ENCODE results near the gene ZNF805. TPM values are rescaled to one million over a fixed set of nuclear protein-coding genes. Genes with fewer than 3 reads are reported as not detected.

Gene ZNF805
- total and polyA plus RNA-seq, 2 of the 4 experiments (the other 2 are of a cell fraction) = 3.0 to 32.3 TPM

DNA sequence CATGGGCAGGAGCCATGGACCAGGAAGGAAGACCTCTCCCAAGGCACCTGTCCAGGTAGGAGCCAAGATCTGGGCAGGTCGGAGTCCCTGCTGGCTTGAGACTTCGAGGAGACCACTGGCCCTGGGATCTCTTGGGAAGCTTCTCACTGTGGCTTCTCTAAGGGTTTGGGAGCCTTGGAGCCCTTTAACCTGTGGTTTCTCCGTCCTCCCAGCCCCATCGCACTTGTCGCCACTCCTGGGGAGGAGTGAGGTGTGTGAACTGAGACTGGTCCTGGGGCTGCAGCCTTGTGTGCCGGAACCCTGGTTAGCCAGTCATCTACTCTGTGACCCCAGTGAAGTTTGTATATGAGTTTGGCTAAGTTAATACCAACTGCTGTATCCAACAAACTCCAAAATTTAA lies 8.2 kb downstream of the ZNF805 start:
- no peak overlapping the region for H2BK15ac ChIP-seq (ENCODE audit: low read depth, low read length)
- no peak overlapping the region for H4K8ac ChIP-seq (ENCODE audit: low read depth in 2 of 2, low read length in 2 of 2)
- H2BK120ac ChIP-seq (ENCODE audit: low read depth, low read length) = no peak overlapping the region
- no peak overlapping the region for H3K4me3 ChIP-seq (ENCODE audit: insufficient read depth, low read depth, low read length)
- no peak overlapping the region for H2BK20ac ChIP-seq (ENCODE audit: low read depth, low read length)
- intact Hi-C loops (cut with micrococcal nuclease) = no loop called here
- no peak for DNase-seq
- no peak overlapping the region for H3K9ac ChIP-seq (ENCODE audit: low read depth, low read length)
- ChIA-PET POLR2A (ENCODE audit: unreplicated experiment) (no interaction called here), CTCF (no interaction called here)
- ATAC-seq (ENCODE audit: low read depth) = no peak
- H3K4me2 ChIP-seq (ENCODE audit: low read depth, low read length) = no peak overlapping the region
- peaks cover 41 to 66% of the 10 kb centered on the region in 2 experiments for H3K79me1 ChIP-seq (ENCODE audit: low read depth in 1 of 2, low read length in 2 of 2)
- H2BK5ac ChIP-seq (ENCODE audit: low read depth, low read length, poor library complexity, severe bottlenecking) = no peak overlapping the region
- peaks cover 11% of the 10 kb centered on the region; the same call in 1 of the 2 replicates for H4K20me1 ChIP-seq (ENCODE audit: insufficient read depth, low read length)
- no peak overlapping the region for H3K23ac ChIP-seq (ENCODE audit: low read depth, low read length)
- H3K27me3 ChIP-seq (ENCODE audit: control insufficient read depth, insufficient read depth, low read length) = no peaks in the 10 kb centered on the region
- no peak overlapping the region for H3K18ac ChIP-seq (ENCODE audit: low read depth, low read length)
- no peak overlapping the region for H2AFZ ChIP-seq (replicated peaks; ENCODE audit: low read length, poor library complexity)
- no TSS peak for BruUV-seq (replicated peaks)
- dilution Hi-C loops (cut with HindIII; ENCODE audit: low sequenced_read_pairs, unreplicated experiment) = no loop called here
- no peaks in the 10 kb centered on the region for H3K9me3 ChIP-seq (ENCODE audit: control insufficient read depth, insufficient read depth, low read length)
- in situ Hi-C loops (cut with MboI; ENCODE audit: low sequenced_read_pairs) = no loop called here
- no peak overlapping the region for H3K56ac ChIP-seq (ENCODE audit: extremely low read depth, insufficient read depth, low read length)
- H2AK5ac ChIP-seq (ENCODE audit: low read depth, low read length) = no peak overlapping the region
- no CpG with 5 or more reads among the region's 6 CpGs for WGBS, 2 experiments (ENCODE audit: extremely low coverage in 2 of 2, insufficient read length in 1 of 2)
- no peak overlapping the region for H4K91ac ChIP-seq (ENCODE audit: insufficient read depth, low read depth, low read length)
- TF ChIP-seq NFE2L2 (IDR thresholded peaks at IDR 0.05; ENCODE audit: low read depth, low read length) = no peak
- TF ChIP-seq RAD21 (IDR thresholded peaks at IDR 0.05; ENCODE audit: low read length) = no peak
- TF ChIP-seq USF2 (IDR thresholded peaks at IDR 0.05; ENCODE audit: low read depth, low read length) = no peak
- TF ChIP-seq MXI1 (IDR thresholded peaks at IDR 0.05; ENCODE audit: borderline replicate concordance, low read depth, low read length) = no peak
- TF ChIP-seq RCOR1 (IDR thresholded peaks at IDR 0.05; ENCODE audit: insufficient replicate concordance, low read length) = no peak
- TF ChIP-seq, protein P1, sequence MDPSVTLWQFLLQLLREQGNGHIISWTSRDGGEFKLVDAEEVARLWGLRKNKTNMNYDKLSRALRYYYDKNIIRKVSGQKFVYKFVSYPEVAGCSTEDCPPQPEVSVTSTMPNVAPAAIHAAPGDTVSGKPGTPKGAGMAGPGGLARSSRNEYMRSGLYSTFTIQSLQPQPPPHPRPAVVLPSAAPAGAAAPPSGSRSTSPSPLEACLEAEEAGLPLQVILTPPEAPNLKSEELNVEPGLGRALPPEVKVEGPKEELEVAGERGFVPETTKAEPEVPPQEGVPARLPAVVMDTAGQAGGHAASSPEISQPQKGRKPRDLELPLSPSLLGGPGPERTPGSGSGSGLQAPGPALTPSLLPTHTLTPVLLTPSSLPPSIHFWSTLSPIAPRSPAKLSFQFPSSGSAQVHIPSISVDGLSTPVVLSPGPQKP (IDR thresholded peaks at IDR 0.05; ENCODE audit: borderline replicate concordance, low read depth, low read length) = no peak
- no peak for TF ChIP-seq CHD1 (IDR thresholded peaks at IDR 0.05; ENCODE audit: low read depth, low read length)
- no peak for TF ChIP-seq RFX5 (IDR thresholded peaks at IDR 0.05; ENCODE audit: low read depth, low read length)
- no peak for TF ChIP-seq FOS (IDR thresholded peaks at IDR 0.05; ENCODE audit: low read depth, low read length)
- no peak for TF ChIP-seq SMC3 (IDR thresholded peaks at IDR 0.05; ENCODE audit: low read depth, low read length)
- TF ChIP-seq BHLHE40 (IDR thresholded peaks at IDR 0.05; ENCODE audit: low read depth, low read length) = no peak
- H3K36me3 ChIP-seq (ENCODE audit: control insufficient read depth, insufficient read depth, low read length) = peaks cover 65% of the 10 kb centered on the region
- H3K27ac ChIP-seq (ENCODE audit: insufficient read depth, low read length) = no peak overlapping the region
- H3K4me1 ChIP-seq (ENCODE audit: control insufficient read depth, insufficient read depth, low read length) = peaks cover 2% of the 10 kb centered on the region
- peaks cover 7% of the 10 kb centered on the region; the same call in 1 of the 2 replicates for H3K9me1 ChIP-seq (ENCODE audit: insufficient read depth, low read length)
- H3K14ac ChIP-seq (replicated peaks; ENCODE audit: low read depth, low read length) = no peak overlapping the region
- no peak overlapping the region for H4K5ac ChIP-seq (ENCODE audit: low read depth, low read length)
- no peak overlapping the region for H3K4ac ChIP-seq (ENCODE audit: low read depth, low read length)
- no peak overlapping the region for H2AK9ac ChIP-seq (replicated peaks; ENCODE audit: low read depth, low read length, poor library complexity)
